ENCODE data around the gene GRIK4. TPM values are rescaled to one million over a fixed set of nuclear protein-coding genes. Genes with fewer than 3 reads are reported as not detected.

The GRIK4 gene
- total and polyA plus RNA-seq, 4 donors, result 0.05 to 0.25 (median 0.06) TPM; not detected in 1

DNA sequence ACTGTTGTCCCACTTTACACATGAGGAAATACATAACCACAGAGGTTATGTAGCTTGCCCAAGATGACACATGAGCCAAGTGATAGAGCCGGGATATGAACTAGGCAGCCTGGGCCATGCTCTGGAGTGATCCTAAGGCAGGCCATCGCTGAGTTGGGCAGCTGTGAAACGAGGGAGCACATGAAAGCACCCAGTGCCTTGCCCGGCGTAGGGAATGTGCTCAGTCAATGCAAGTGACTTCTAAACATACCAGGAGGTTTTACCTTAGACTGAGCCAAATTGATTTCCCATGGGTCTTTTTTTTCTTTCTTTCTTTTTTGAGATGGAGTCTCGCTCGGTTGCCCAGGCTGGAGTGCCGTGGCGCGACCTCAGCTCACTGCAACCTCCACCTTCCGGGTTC, 10.5 kb downstream of the GRIK4 start:
- 92% methylated on average over 11 of the region's 11 CpGs for WGBS
- no peak for DNase-seq (ENCODE audit: low spot score)
- Histone ChIP-seq H3K4me1 (ENCODE audit: control insufficient read depth in 4 of 4, insufficient read depth in 4 of 4, low read length in 3 of 4) (peaks cover 0 to 7% (median 2%) of the 10 kb centered on the region in 4 donors), H3K27me3 (ENCODE audit: control insufficient read depth in 4 of 4, insufficient read depth in 4 of 4, low read length in 3 of 4) (peaks cover 0 to 3% (median 0%) of the 10 kb centered on the region in 4 donors), H3K9me3 (ENCODE audit: control insufficient read depth in 4 of 4, low read length in 3 of 4) (no peaks in the 10 kb centered on the region), H3K4me3 (ENCODE audit: low read depth in 1 of 3, low read length in 3 of 3) (no peak overlapping the region), H3K9ac (ENCODE audit: low read depth in 1 of 2, low read length in 2 of 2) (no peak overlapping the region), H3K36me3 (ENCODE audit: control insufficient read depth in 4 of 4, insufficient read depth in 3 of 4, low read depth in 1 of 4, low read length in 3 of 4) (no peaks in the 10 kb centered on the region), H3K27ac (ENCODE audit: low read depth in 1 of 2, low read length in 2 of 2) (no peak overlapping the region)
- TF ChIP-seq HNF4G (IDR thresholded peaks at IDR 0.05) (no peak), HNF4A (conservative IDR thresholded peaks at IDR 0.05) (no peak)

DNA sequence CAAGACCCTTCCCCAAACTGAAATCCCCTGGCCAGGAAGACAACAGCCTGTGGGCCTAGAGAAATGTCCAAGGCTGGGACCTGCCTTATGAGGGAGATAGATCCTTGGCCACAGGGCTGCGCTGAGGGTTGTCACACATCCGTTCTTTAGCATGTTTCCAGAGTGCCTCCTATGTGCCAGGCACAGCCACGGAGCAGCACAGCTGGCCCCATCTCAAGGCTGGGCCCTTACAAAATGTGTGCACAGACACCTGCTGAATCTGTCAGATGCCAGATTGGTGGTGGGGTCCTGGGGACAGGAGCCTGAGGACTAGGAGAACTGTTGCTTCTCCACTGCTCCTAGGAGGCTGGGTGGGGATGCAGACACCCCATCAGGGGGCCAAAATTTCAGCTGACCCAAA, 11.2 kb downstream of the GRIK4 start:
- no peaks in the 10 kb centered on the region for H3K9me3 ChIP-seq (ENCODE audit: control insufficient read depth in 4 of 4, low read length in 3 of 4)
- peaks cover 0 to 3% (median 0%) of the 10 kb centered on the region in 4 donors for H3K27me3 ChIP-seq (ENCODE audit: control insufficient read depth in 4 of 4, insufficient read depth in 4 of 4, low read length in 3 of 4)
- no peak overlapping the region for H3K27ac ChIP-seq (ENCODE audit: low read depth in 1 of 2, low read length in 2 of 2)
- no peaks in the 10 kb centered on the region for H3K36me3 ChIP-seq (ENCODE audit: control insufficient read depth in 4 of 4, insufficient read depth in 3 of 4, low read depth in 1 of 4, low read length in 3 of 4)
- 71% methylated on average over 3 of the region's 3 CpGs for WGBS
- TF ChIP-seq JUND (IDR thresholded peaks at IDR 0.05) (no peak), HNF4A (conservative IDR thresholded peaks at IDR 0.05) (no peak), NR2F2 (IDR thresholded peaks at IDR 0.05) (no peak), RAD21 (IDR thresholded peaks at IDR 0.05) (no peak), TAF1 (conservative IDR thresholded peaks at IDR 0.05) (no peak), SP1 (IDR thresholded peaks at IDR 0.05) (no peak), RXRA (IDR thresholded peaks at IDR 0.05) (no peak), YY1 (IDR thresholded peaks at IDR 0.05) (no peak)
- TF ChIP-seq, protein P1, sequence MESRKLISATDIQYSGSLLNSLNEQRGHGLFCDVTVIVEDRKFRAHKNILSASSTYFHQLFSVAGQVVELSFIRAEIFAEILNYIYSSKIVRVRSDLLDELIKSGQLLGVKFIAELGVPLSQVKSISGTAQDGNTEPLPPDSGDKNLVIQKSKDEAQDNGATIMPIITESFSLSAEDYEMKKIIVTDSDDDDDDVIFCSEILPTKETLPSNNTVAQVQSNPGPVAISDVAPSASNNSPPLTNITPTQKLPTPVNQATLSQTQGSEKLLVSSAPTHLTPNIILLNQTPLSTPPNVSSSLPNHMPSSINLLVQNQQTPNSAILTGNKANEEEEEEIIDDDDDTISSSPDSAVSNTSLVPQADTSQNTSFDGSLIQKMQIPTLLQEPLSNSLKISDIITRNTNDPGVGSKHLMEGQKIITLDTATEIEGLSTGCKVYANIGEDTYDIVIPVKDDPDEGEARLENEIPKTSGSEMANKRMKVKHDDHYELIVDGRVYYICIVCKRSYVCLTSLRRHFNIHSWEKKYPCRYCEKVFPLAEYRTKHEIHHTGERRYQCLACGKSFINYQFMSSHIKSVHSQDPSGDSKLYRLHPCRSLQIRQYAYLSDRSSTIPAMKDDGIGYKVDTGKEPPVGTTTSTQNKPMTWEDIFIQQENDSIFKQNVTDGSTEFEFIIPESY (IDR thresholded peaks at IDR 0.05), result no peak
- DNase-seq (ENCODE audit: low spot score), result no peak
- no peak overlapping the region for H3K9ac ChIP-seq (ENCODE audit: low read depth in 1 of 2, low read length in 2 of 2)
- no peak overlapping the region for H3K4me3 ChIP-seq (ENCODE audit: low read depth in 1 of 3, low read length in 3 of 3)
- peaks cover 0 to 7% (median 2%) of the 10 kb centered on the region in 4 donors for H3K4me1 ChIP-seq (ENCODE audit: control insufficient read depth in 4 of 4, insufficient read depth in 4 of 4, low read length in 3 of 4)

DNA sequence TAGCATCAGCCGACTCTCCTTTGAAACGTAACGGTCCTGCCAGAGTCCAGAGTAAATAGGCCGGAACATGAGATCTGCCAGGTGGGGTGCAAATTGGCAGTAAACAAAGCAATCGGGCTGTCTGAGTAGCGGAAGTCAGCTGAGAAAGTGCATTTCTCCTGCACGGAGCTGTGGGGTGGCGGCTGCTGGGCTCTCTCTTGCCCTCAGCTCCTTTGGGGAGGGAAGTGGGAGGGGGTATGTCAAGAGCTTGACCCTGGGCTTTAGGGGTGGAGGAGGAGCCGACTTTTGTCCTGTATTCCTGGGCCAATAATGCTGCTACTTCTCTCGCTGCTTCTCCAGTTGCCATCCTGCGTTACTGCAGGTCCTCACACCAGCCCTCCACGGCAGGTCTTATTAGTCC, 11.6 kb downstream of the GRIK4 start:
- no peak for DNase-seq (ENCODE audit: low spot score)
- Histone ChIP-seq H3K27ac (ENCODE audit: low read depth in 1 of 2, low read length in 2 of 2) (no peak overlapping the region), H3K4me1 (ENCODE audit: control insufficient read depth in 4 of 4, insufficient read depth in 4 of 4, low read length in 3 of 4) (peaks cover 0 to 7% (median 2%) of the 10 kb centered on the region in 4 donors), H3K9me3 (ENCODE audit: control insufficient read depth in 4 of 4, low read length in 3 of 4) (no peaks in the 10 kb centered on the region), H3K9ac (ENCODE audit: low read depth in 1 of 2, low read length in 2 of 2) (no peak overlapping the region), H3K36me3 (ENCODE audit: control insufficient read depth in 4 of 4, insufficient read depth in 3 of 4, low read depth in 1 of 4, low read length in 3 of 4) (no peaks in the 10 kb centered on the region), H3K27me3 (ENCODE audit: control insufficient read depth in 4 of 4, insufficient read depth in 4 of 4, low read length in 3 of 4) (peaks cover 0 to 3% (median 0%) of the 10 kb centered on the region in 4 donors), H3K4me3 (ENCODE audit: low read depth in 1 of 3, low read length in 3 of 3) (no peak overlapping the region)
- TF ChIP-seq, protein P1 (IDR thresholded peaks at IDR 0.05), result no peak
- TF ChIP-seq, protein P2, sequence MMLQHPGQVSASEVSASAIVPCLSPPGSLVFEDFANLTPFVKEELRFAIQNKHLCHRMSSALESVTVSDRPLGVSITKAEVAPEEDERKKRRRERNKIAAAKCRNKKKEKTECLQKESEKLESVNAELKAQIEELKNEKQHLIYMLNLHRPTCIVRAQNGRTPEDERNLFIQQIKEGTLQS (IDR thresholded peaks at IDR 0.05), result no peak
- TF ChIP-seq, protein P3, sequence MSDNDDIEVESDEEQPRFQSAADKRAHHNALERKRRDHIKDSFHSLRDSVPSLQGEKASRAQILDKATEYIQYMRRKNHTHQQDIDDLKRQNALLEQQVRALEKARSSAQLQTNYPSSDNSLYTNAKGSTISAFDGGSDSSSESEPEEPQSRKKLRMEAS (IDR thresholded peaks at IDR 0.05), result no peak
- TF ChIP-seq, protein P4, sequence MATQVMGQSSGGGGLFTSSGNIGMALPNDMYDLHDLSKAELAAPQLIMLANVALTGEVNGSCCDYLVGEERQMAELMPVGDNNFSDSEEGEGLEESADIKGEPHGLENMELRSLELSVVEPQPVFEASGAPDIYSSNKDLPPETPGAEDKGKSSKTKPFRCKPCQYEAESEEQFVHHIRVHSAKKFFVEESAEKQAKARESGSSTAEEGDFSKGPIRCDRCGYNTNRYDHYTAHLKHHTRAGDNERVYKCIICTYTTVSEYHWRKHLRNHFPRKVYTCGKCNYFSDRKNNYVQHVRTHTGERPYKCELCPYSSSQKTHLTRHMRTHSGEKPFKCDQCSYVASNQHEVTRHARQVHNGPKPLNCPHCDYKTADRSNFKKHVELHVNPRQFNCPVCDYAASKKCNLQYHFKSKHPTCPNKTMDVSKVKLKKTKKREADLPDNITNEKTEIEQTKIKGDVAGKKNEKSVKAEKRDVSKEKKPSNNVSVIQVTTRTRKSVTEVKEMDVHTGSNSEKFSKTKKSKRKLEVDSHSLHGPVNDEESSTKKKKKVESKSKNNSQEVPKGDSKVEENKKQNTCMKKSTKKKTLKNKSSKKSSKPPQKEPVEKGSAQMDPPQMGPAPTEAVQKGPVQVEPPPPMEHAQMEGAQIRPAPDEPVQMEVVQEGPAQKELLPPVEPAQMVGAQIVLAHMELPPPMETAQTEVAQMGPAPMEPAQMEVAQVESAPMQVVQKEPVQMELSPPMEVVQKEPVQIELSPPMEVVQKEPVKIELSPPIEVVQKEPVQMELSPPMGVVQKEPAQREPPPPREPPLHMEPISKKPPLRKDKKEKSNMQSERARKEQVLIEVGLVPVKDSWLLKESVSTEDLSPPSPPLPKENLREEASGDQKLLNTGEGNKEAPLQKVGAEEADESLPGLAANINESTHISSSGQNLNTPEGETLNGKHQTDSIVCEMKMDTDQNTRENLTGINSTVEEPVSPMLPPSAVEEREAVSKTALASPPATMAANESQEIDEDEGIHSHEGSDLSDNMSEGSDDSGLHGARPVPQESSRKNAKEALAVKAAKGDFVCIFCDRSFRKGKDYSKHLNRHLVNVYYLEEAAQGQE (IDR thresholded peaks at IDR 0.05), result no peak
- TF ChIP-seq EGR1 (IDR thresholded peaks at IDR 0.05; ENCODE audit: low read depth in 2 of 2) (no peak), GABPA (IDR thresholded peaks at IDR 0.05 in 1 of 2, conservative IDR thresholded peaks at IDR 0.05 in 1 of 2) (no peak), YY1 (IDR thresholded peaks at IDR 0.05) (no peak), HNF4A (conservative IDR thresholded peaks at IDR 0.05) (no peak), JUND (IDR thresholded peaks at IDR 0.05) (no peak), TAF1 (conservative IDR thresholded peaks at IDR 0.05) (no peak), SP1 (IDR thresholded peaks at IDR 0.05) (no peak), RAD21 (IDR thresholded peaks at IDR 0.05) (no peak), RXRA (IDR thresholded peaks at IDR 0.05) (no peak), FOXA2 (IDR thresholded peaks at IDR 0.05) (no peak), NR2F2 (IDR thresholded peaks at IDR 0.05) (no peak), HNF4G (IDR thresholded peaks at IDR 0.05) (no peak)
- TF ChIP-seq, protein P5, sequence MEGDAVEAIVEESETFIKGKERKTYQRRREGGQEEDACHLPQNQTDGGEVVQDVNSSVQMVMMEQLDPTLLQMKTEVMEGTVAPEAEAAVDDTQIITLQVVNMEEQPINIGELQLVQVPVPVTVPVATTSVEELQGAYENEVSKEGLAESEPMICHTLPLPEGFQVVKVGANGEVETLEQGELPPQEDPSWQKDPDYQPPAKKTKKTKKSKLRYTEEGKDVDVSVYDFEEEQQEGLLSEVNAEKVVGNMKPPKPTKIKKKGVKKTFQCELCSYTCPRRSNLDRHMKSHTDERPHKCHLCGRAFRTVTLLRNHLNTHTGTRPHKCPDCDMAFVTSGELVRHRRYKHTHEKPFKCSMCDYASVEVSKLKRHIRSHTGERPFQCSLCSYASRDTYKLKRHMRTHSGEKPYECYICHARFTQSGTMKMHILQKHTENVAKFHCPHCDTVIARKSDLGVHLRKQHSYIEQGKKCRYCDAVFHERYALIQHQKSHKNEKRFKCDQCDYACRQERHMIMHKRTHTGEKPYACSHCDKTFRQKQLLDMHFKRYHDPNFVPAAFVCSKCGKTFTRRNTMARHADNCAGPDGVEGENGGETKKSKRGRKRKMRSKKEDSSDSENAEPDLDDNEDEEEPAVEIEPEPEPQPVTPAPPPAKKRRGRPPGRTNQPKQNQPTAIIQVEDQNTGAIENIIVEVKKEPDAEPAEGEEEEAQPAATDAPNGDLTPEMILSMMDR (IDR thresholded peaks at IDR 0.05; ENCODE audit: low read depth, low read length, missing input control), result no peak
- 14% methylated on average over 12 of the region's 12 CpGs for WGBS

Measured in liver (tissue), 9 donors.